GM13976 (cell line): ENCODE measurements around the gene KDM7A.

Experiments
- DNase-seq: peaks from one replicate; pipeline ENCODE4 v3.0.0; 2012; ENCODE audit warnings: low spot score
- CTCF ChIP-seq: IDR thresholded peaks from 2 replicates; pipeline ENCODE4 v1.5.1; 2012; ENCODE audit warnings: borderline replicate concordance, mild to moderate bottlenecking; ENCODE audit not compliant: insufficient read depth; ENCODE audit errors: extremely low read depth, missing control alignments, control extremely low read depth
- in situ Hi-C: fragments of 300-500 bp; cut with MboI; formaldehyde crosslinking; loops from one replicate; pipeline ENCODE4 v1.12.0; 2022; ENCODE audit warnings: low sequenced_read_pairs, mixed read lengths, inconsistent platforms; ENCODE audit not compliant: unreplicated experiment

The KDM7A gene

DNA sequence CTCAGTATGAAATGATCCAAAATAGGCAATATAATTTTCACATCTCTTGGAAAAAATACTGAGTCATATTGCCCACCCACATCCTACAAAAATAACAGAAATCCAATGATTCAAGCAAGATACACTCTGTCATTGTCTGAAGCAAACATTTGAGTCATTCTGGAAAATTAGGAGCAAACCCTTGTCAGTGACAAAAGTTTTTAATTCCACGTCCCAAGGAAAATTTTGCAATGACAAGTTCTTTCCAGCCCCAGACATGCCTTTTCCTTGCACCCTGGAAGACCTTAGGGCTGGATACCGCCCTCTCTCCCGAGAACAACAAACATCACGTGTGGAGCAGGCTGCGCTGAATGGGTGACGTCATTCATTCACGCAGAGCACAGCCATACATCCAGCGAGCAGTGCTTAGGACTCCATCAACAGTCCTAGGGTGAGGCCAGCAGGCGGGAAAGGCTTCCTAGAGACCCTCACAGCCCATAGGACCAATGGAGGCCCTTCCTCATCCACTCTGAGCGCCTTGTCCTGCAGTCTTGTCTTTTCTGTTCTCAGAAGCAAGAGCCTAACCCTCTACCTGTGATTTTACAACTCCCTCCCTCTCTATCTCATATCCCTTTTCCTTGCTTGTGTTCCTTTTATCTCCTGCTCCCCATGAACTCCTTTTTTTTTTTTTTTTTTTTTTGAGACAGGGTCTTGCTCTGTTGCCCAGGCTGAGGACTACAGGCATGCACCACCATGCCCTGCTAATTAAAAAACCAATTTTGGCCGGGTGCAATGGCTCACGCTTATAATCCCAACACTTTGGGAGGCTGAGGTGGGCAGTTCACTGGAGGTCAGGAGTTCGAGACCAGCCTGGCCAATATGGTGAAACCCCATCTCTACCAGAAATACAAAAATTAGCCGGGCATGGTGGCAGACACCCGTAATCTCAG is 23.5 kb upstream of the KDM7A start:
- in situ Hi-C loops: no loop called here
- no peak for DNase-seq
- no peak for TF ChIP-seq CTCF

- in situ Hi-C loops: no loop called here
- TF ChIP-seq CTCF: no peak
- DNase-seq: no peak
Observed at GRCh38 chr7:140197938-140198337, 21.2 kb upstream of the KDM7A start.

DNA sequence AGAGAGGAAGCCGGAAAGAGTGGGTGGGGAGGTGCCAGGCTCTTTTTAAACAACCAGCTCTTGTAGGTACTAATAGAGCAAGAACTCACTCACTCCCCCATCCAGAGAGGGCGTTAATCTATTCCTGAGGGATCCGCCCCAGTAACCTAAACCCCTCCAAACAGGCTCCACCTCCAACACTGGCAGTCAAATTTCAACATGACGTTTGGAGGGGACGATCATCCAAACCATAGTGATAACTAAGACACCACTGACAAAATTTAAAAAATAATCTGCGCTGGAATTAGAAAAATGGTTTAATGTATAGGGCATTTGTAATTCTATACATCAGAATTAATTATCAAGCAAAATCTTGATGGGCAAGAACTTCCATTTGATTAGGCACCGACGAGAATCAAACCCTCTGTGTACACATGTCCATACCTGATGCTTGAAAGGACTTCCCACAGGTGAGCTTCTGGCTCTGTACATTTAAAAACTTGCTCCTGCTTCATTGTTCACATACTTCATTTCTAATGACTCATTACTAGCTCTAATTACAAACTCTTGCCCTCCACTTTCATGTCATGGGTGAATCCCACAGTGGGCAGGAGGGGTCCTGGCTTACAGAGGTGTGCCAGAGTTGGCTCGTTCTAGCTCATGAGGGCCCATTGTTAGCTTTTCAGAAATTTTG is 20.6 kb upstream of the KDM7A start:
- in situ Hi-C loops: no loop called here
- no peak for DNase-seq
- no peak for TF ChIP-seq CTCF

DNA sequence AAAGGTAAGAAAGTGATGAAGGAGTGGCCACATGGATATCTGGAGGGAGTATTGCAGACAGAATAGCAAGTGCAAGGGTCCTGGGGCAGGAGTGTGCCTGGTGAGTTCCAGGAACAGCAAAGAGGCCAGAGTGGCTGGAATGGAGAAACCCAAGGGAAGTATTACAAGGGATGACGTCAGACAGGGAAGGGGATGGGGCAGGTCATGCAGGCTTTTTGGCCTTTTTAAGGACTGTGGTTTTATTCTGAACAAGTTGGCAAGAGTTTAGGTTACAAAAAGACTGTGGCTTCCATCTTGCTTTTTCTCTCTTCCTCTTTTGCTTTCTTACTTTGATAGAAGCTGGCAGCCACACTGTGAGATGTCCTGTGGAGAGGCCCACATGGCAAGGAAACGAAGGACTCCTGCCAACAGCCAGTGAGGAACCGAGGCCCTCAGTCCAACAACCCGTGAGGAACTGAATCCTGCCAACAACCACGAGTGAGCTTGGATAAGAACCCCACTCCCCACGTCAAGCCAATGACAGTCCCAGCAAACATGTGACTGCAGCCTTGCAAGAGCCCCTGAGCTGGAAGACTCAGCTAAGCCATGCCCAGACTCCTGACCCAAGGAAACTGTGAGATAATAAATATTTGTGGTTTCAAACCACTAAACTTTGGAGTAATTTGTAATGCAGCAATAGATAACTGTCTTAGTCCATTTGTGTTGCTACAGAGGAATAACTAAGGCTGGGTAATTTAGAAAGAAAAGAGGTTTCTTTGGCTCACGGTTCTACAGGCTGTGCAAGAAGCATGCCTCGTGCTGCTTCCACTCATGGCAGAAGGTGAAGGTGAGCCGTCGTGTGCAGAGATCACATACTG is 19.8 kb upstream of the KDM7A start:
- DNase-seq: no peak
- in situ Hi-C loops: no loop called here
- no peak for TF ChIP-seq CTCF

GRCh38 chr7:140195859-140196258 is 19.1 kb upstream of the KDM7A start:
- no peak for DNase-seq
- in situ Hi-C loops: no loop called here
- TF ChIP-seq CTCF: no peak

DNA sequence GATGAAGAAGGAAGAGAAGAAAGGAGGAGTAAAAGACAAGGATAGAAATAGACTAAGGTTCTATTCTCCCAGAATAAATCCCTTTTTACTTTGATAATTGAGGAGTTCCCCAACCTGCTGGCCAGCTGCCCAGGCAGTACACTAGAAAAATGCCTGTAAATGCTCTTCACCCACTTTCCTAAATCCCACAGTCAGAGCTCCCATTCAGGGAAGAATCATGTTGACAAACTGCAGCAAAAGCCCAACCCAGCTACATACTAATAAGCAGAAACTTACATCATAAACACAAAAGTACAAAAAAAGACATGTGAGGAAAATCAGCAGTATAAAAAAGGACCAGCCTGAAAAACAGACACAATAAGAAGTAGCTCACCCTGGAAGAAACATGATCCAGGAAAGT is 15.8 kb upstream of the KDM7A start:
- in situ Hi-C loops: no loop called here
- TF ChIP-seq CTCF: no peak
- DNase-seq: no peak
